Activated CD4-positive, alpha-beta memory T cell treated with anti-CD3 and anti-CD28 coated beads, Interleukin-2, amount 10 ng/mL, durations not matched to agents 7 days and 5 days (primary cell): Measurements from ENCODE around the gene KIF18B. TPM values are rescaled to one million over a fixed set of nuclear protein-coding genes. Genes with fewer than 3 reads are reported as not detected.

Experiments
- CTCF ChIA-PET: fragments of 350-600 bp; sonication (Branson Sonifier 250); formaldehyde crosslinking; loops from one replicate; lab custom pipeline; 2021; ENCODE audit warnings: antibody characterized with exemption, inconsistent platforms; lab: Charles Lee
- POLR2A ChIA-PET: fragments of 350-600 bp; sonication (Branson Sonifier 250); formaldehyde crosslinking; loops from one replicate; lab custom pipeline; 2021; ENCODE audit warnings: antibody characterized with exemption; lab: Charles Lee
- DNase-seq: peaks from one replicate; pipeline ENCODE4 v3.0.0-alpha.2; 2020
- H3K27ac Mint-ChIP-seq: one replicate; pipeline ENCODE4 v1.8.0; 2021; ENCODE audit warnings: mild to moderate bottlenecking, mixed read lengths
- H3K27me3 Mint-ChIP-seq: one replicate; pipeline ENCODE4 v1.8.0; 2021; ENCODE audit warnings: mixed read lengths
- H3K36me3 Mint-ChIP-seq: one replicate; pipeline ENCODE4 v1.8.0; 2021; ENCODE audit warnings: low read depth, mixed read lengths
- H3K4me1 Mint-ChIP-seq: one replicate; pipeline ENCODE4 v1.8.0; 2021; ENCODE audit warnings: mixed read lengths
- H3K4me3 Mint-ChIP-seq: one replicate; pipeline ENCODE4 v1.8.0; 2021; ENCODE audit warnings: mild to moderate bottlenecking, mixed read lengths
- H3K9me3 Mint-ChIP-seq: one replicate; pipeline ENCODE4 v1.8.0; 2021; ENCODE audit warnings: mixed read lengths
- total RNA-seq, 2 experiments: library from RNA; stranded (reverse); gene quantifications; one replicate each; pipeline ENCODE4 v1.2.3, GENCODE V29; 2021

The KIF18B gene
- total RNA-seq, 2 experiments from 2014 or later, result 66.9 to 67.9 TPM

- H3K9me3 Mint-ChIP-seq, result no peaks in the 10 kb centered on the region
- ChIA-PET POLR2A (no interaction called here), CTCF (interaction anchor here (1.2 kb wide), 1 partner anchor 10 kb away, joined by 3 read pairs; no protein-coding TSS in a partner anchor)
- no peak overlapping the region for H3K4me3 Mint-ChIP-seq
- H3K27ac Mint-ChIP-seq, result no peak overlapping the region
- peaks cover 43% of the 10 kb centered on the region for H3K27me3 Mint-ChIP-seq
- no peaks in the 10 kb centered on the region for H3K36me3 Mint-ChIP-seq
- DNase-seq, result no peak
- H3K4me1 Mint-ChIP-seq, result no peaks in the 10 kb centered on the region
Measured at GRCh38 chr17:44978807-44979206, 31.2 kb upstream of the KIF18B start.

GRCh38 chr17:44977814-44978550 is 30.4 kb upstream of the KIF18B start:
- H3K4me3 Mint-ChIP-seq, result no peak overlapping the region
- no peak overlapping the region for H3K27ac Mint-ChIP-seq
- CTCF ChIA-PET, result interaction anchor here (1.2 to 1.4 kb wide), 3 partner anchors 9 to 58 kb away, joined by 3 read pairs; no protein-coding TSS in a partner anchor
- H3K36me3 Mint-ChIP-seq, result no peaks in the 10 kb centered on the region
- POLR2A ChIA-PET, result no interaction called here
- peaks cover 45% of the 10 kb centered on the region for H3K27me3 Mint-ChIP-seq
- DNase-seq, result no peak
- H3K4me1 Mint-ChIP-seq, result no peaks in the 10 kb centered on the region
- no peaks in the 10 kb centered on the region for H3K9me3 Mint-ChIP-seq

DNA sequence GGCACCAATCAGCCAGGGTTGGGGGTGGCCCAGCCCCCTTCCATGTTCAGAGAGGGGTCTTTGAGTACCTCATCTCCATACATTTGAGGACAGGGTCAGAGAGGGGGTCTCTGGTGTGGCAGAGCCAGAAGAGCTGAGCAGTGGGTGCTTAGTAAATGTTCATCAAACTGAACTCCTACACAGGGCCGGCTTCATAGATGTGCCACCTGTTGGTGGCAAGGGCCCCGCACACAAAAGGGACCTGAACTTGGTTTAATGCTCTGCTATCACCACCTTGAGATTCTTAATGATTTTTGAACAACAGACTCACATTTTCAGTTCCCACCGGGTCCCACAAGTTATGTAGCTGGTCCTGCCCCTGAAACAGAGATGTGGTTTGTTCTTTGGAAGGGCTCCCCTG is 29.5 kb upstream of the KIF18B start:
- H3K4me3 Mint-ChIP-seq, result no peak overlapping the region
- H3K9me3 Mint-ChIP-seq, result no peaks in the 10 kb centered on the region
- no peak overlapping the region for H3K27ac Mint-ChIP-seq
- H3K36me3 Mint-ChIP-seq, result no peaks in the 10 kb centered on the region
- H3K27me3 Mint-ChIP-seq, result peaks cover 43% of the 10 kb centered on the region
- peaks cover 3% of the 10 kb centered on the region for H3K4me1 Mint-ChIP-seq
- ChIA-PET POLR2A (no interaction called here), CTCF (interaction anchor here (0.7 to 1.4 kb wide), 3 partner anchors 8 to 57 kb away, joined by 3 read pairs; partner anchors contain the start of gene C1QL1)
- DNase-seq, result no peak

- Mint-ChIP-seq H3K36me3 (no peaks in the 10 kb centered on the region), H3K4me3 (no peak overlapping the region), H3K9me3 (no peaks in the 10 kb centered on the region), H3K4me1 (peaks cover 7% of the 10 kb centered on the region), H3K27me3 (peaks cover 47% of the 10 kb centered on the region), H3K27ac (no peak overlapping the region)
- POLR2A ChIA-PET, result no interaction called here
- CTCF ChIA-PET, result interaction anchor here (1.4 kb wide), 1 partner anchor 46 kb away, joined by 3 read pairs; no protein-coding TSS in a partner anchor
- DNase-seq, result no peak
Measured at GRCh38 chr17:44976206-44976605, 28.6 kb upstream of the KIF18B start.

- DNase-seq, result no peak
- Mint-ChIP-seq H3K36me3 (no peaks in the 10 kb centered on the region), H3K9me3 (no peaks in the 10 kb centered on the region), H3K27ac (no peak overlapping the region), H3K27me3 (peaks cover 57% of the 10 kb centered on the region), H3K4me3 (no peak overlapping the region), H3K4me1 (peaks cover 24% of the 10 kb centered on the region)
- ChIA-PET CTCF (no interaction called here), POLR2A (no interaction called here)
Measured at GRCh38 chr17:44972953-44973352, 25.4 kb upstream of the KIF18B start.

DNA sequence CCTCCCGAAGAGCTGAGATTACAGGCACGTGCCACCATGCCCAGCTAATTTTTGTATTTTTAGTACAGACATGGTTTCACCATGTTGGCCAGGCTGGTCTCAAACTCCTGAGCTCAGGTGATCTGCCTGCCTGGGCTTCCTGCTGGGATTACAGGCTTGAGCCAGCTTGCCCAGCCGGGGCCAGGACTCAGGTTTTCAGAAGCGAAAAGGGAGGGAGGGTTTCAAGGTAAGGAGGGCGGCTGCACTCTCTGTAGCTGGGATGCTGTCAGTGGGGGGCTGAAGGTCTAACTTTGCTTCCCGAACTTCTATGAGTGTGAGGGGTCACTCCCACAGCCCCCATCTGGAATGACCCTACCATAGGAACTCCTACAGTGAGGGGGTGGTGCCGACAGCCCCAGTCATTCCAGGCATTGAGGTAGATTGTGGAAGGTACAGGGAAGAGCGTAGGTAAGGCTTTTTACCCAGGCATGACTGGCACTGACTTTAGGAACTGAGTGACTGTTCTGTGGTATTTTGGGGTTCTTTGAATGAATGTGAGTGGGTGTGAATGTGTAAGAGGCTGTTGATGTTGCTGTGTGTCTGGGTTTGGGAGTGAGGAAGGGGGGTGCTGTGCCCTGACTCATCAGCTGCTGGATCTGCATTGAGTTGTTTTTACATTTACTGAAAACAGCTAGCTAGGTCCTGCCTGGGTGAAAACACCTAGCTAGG is 24.4 kb upstream of the KIF18B start:
- CTCF ChIA-PET, result interaction anchor here (1.0 kb wide), 1 partner anchor 164 kb away, joined by 3 read pairs; the partner anchor contains the start of gene ACBD4
- Mint-ChIP-seq H3K4me1 (peaks cover 26% of the 10 kb centered on the region), H3K9me3 (no peaks in the 10 kb centered on the region), H3K27me3 (peaks cover 59% of the 10 kb centered on the region), H3K27ac (peak overlapping the region; percentile 21), H3K4me3 (no peak overlapping the region), H3K36me3 (no peaks in the 10 kb centered on the region)
- DNase-seq, result peak; percentile 36
- POLR2A ChIA-PET, result interaction anchor here (0.9 to 1.5 kb wide), 2 partner anchors 16 to 25 kb away, joined by 3 to 5 read pairs; no protein-coding TSS in a partner anchor

- Mint-ChIP-seq H3K27ac (no peak overlapping the region), H3K4me3 (peak overlapping the region; percentile 17), H3K9me3 (no peaks in the 10 kb centered on the region), H3K36me3 (no peaks in the 10 kb centered on the region), H3K4me1 (peaks cover 30% of the 10 kb centered on the region), H3K27me3 (peaks cover 71% of the 10 kb centered on the region)
- no peak for DNase-seq
- POLR2A ChIA-PET, result no interaction called here
- CTCF ChIA-PET, result interaction anchor here (0.6 kb wide), 1 partner anchor 116 kb away, joined by 3 read pairs; no protein-coding TSS in a partner anchor
Measured at GRCh38 chr17:44970136-44970741, 22.7 kb upstream of the KIF18B start.

- POLR2A ChIA-PET, result interaction anchor here (0.6 to 2.3 kb wide), 4 partner anchors 10 to 92 kb away, joined by 3 to 7 read pairs (median 3); partner anchors contain the start of gene NMT1
- no peaks in the 10 kb centered on the region for H3K9me3 Mint-ChIP-seq
- no peak overlapping the region for H3K27ac Mint-ChIP-seq
- DNase-seq, result no peak
- peaks cover 30% of the 10 kb centered on the region for H3K4me1 Mint-ChIP-seq
- CTCF ChIA-PET, result interaction anchor here (1.1 to 2.4 kb wide), 3 partner anchors 8 to 52 kb away, joined by 3 to 7 read pairs (median 3); no protein-coding TSS in a partner anchor
- H3K36me3 Mint-ChIP-seq, result no peaks in the 10 kb centered on the region
- H3K4me3 Mint-ChIP-seq, result peak overlapping the region; percentile 5
- H3K27me3 Mint-ChIP-seq, result peaks cover 71% of the 10 kb centered on the region
Measured at GRCh38 chr17:44969144-44969780, 21.7 kb upstream of the KIF18B start.

DNA sequence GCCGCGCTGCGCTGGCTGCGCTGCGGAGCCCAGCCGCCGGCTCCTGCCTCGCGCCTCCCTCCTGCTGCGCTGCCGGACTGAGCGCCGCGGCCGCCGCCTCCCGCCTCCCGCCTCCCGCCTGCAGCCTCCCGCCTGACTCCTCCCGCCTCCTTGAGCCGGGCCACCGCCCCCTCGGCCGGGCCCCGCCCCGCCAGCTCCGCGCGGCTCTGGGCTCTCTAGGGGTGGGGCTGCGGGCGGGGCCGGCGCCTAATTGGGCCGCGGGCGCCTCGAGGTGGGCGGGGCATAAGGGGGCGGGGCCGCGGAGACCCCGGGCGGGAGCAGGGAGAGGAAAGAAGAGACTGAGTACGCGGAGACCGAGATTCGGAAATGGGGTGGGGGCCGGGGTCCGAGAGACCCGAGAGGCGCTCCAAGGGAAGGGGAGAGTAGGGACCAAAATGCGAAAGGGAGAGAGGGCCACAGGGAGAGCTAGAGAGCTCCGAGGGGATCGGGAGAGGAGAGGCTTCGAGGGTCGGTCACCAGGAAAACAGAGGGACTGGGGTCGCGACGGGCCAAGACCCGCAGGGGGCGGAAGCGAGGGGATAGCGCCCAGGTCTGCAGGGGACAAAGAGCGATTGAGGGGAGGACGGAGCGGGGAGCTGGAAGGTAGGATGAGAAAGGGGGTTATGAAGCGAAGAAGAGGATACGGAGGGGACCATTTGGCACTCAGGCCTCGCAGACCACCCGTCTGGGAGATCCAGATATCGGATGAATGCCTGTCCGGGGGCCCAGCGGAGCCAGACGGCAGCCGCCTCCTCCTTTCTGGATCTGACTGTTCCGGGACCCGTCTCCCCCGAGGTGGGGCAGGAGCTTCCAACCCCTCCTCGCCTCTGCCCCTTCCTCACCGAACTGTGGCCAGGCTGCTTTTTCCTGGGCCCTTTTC is 20.9 kb upstream of the KIF18B start, which contains the start of gene C1QL1:
Gene C1QL1, minus strand, starts transcription at position 79 of the 919 bp plus-strand sequence. CDS start 255 bp downstream, outside the sequence.
- DNase-seq, result peak; percentile 89
- POLR2A ChIA-PET, result interaction anchor here (0.6 to 2.3 kb wide), 6 partner anchors 9 to 93 kb away, joined by 3 to 7 read pairs (median 3); partner anchors contain the start of genes EFTUD2 and NMT1
- no peak within 1 kb of the TSS for H3K27ac Mint-ChIP-seq
- peak within 1 kb of the TSS; percentile 64 for H3K4me3 Mint-ChIP-seq
- peaks cover 30% of the 10 kb centered on the region for H3K4me1 Mint-ChIP-seq
- no peaks in the 10 kb centered on the region for H3K9me3 Mint-ChIP-seq
- CTCF ChIA-PET, result interaction anchor here (0.6 to 2.4 kb wide), 8 partner anchors 8 to 844 kb away, joined by 3 to 8 read pairs (median 3); no protein-coding TSS in a partner anchor
- no peaks in the 10 kb centered on the region for H3K36me3 Mint-ChIP-seq
- H3K27me3 Mint-ChIP-seq, result peaks cover 69% of the 10 kb centered on the region

DNA sequence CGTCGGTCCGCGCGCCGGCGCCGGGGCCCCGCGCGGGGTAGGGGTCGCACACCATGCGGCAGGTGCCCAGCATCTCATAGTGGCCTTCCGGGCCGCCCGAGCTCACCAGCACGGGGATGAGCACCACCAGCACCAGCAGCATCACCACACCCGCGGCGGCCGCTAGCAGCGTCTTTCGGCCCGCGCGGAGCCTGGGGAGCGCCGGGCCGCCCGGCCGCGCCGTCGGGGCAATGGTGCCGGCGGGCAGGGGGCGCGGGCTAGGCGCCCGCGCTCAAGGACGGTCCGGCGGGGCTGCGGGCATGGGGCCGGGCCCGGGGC is 20.3 kb upstream of the KIF18B start:
- Mint-ChIP-seq H3K4me3 (no peak overlapping the region), H3K36me3 (no peaks in the 10 kb centered on the region), H3K4me1 (peaks cover 30% of the 10 kb centered on the region), H3K9me3 (no peaks in the 10 kb centered on the region), H3K27ac (no peak overlapping the region), H3K27me3 (peaks cover 74% of the 10 kb centered on the region)
- ChIA-PET POLR2A (interaction anchor here (0.6 to 2.3 kb wide), 5 partner anchors 11 to 93 kb away, joined by 3 to 7 read pairs (median 3); partner anchors contain the start of genes EFTUD2 and NMT1), CTCF (interaction anchor here (0.7 to 2.4 kb wide), 4 partner anchors 9 to 54 kb away, joined by 3 to 8 read pairs (median 5); no protein-coding TSS in a partner anchor)
- no peak for DNase-seq
